CD1c-positive myeloid dendritic cell (primary cell): Measurements from ENCODE around the gene PTPRM.

ENCODE experiments used
- DNase-seq: peaks from one replicate; pipeline ENCODE4 v3.0.0-alpha.2; 2016; ENCODE audit errors: extremely low spot score

The PTPRM gene

GRCh38 chr18:8107426-8107825 is 540.3 kb downstream of the PTPRM start:
- no peak for DNase-seq

DNA sequence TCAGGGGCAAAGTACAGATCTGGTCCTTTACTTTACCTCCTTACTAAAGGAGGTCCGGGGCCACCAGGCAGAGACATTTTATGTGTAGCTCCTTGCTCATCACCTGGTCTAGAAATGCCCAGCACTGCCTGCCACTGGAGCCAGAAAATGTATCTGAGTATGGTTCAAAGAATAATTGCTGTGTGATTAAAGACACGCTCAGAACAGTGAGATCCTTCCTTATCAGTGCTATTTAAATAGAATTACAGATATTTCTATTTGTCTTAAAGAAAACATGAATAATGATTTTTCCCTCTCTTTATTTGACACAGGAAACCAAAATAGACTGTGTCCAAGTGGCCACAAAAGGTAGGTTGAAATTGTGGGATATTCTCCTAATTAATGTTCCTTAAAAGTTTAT is 547.4 kb downstream of the PTPRM start:
- no peak for DNase-seq

GRCh38 chr18:8116341-8117005 is 549.4 kb downstream of the PTPRM start:
- DNase-seq, result no peak

DNA sequence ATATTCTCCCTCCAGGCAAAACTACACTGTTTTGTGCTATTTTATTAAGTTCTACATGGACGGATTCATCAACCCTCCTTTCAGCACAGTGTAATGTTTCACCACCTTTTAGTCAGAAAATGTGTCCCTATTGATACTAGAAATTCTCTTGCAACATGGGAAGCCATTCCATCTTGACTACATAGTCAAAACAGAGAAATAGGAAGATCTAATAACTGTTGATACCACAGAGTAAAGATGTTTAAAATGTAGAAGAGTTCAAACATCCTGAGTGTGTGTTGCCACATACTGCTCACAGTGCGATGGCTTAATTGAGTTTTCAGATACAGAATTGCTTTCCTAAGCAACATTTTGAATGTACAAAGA is 549.9 kb downstream of the PTPRM start:
- DNase-seq, result no peak

DNA sequence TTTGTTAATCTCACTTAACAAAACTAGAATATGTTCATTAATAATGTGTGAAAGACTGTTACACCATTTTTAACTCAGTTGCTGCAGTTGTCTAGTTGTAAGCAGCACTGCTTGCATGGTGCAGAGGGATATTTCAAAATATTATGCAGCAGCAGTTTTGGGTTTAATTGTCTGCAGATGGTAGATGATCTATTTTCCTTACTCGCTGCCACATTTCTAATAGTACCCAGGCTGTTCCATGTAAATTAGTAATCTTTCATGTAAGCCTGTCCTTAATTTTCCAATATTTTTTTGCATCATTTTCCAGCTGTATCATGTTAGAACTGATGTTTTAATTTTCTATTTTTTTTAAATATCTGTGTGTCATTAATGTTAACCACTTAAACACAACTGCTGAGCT is 554.0 kb downstream of the PTPRM start:
- no peak for DNase-seq

- no peak for DNase-seq
These were observed 554.9 kb downstream of the PTPRM start for GRCh38 chr18:8121942-8122480.

GRCh38 chr18:8124232-8125146 is 557.4 kb downstream of the PTPRM start:
- no peak for DNase-seq

- DNase-seq, result no peak
These were observed 563.0 kb downstream of the PTPRM start for GRCh38 chr18:8130096-8130495.

GRCh38 chr18:8133032-8133431 is 565.9 kb downstream of the PTPRM start:
- no peak for DNase-seq

GRCh38 chr18:8133888-8134287 is 566.8 kb downstream of the PTPRM start:
- no peak for DNase-seq

DNA sequence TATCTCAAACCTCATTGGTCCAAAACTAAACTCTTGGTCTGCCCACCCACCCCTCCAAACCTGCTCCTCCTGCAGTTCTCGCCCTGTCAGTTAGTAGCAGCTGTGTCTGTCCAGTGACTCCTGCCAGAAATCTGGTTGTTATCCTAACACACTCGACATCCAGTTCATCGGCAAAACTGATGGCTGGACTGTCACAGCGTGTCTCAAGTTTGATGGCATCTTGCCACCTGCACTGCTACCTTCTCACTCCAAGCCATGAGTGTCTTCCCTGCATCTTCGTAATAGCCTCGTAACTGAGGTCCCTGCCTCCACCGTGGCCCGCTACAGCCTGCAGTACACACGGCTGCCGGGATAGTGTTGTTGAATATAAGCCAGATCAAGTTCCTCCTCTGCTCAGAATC is 572.0 kb downstream of the PTPRM start:
- no peak for DNase-seq

DNA sequence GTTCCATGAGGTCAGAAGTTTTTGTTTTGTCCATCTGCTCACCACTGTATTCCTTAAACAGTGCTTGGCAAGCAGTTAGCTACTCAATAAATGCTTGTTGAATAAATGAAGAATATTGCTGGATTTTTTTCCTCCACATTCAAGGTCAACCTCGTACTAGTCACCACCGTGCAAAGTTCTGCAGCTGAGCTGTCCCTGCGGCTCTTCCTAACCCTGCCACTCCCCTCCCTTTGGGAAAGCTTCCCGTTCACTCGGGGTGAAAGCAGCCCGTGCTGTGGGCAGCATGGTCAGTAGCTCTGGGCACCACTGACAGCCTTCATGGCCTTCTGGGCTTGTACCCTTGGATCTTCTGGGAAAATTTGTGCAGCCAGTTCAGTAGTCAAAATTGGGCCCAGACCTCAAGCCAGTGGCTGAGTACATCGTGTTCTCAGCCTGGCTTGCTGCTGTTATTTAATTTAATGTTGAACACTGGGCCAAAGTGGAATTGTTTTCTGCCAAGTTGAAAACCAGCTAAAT is 572.8 kb downstream of the PTPRM start:
- DNase-seq, result no peak

GRCh38 chr18:8140841-8141501 is 573.9 kb downstream of the PTPRM start:
- DNase-seq, result no peak

DNA sequence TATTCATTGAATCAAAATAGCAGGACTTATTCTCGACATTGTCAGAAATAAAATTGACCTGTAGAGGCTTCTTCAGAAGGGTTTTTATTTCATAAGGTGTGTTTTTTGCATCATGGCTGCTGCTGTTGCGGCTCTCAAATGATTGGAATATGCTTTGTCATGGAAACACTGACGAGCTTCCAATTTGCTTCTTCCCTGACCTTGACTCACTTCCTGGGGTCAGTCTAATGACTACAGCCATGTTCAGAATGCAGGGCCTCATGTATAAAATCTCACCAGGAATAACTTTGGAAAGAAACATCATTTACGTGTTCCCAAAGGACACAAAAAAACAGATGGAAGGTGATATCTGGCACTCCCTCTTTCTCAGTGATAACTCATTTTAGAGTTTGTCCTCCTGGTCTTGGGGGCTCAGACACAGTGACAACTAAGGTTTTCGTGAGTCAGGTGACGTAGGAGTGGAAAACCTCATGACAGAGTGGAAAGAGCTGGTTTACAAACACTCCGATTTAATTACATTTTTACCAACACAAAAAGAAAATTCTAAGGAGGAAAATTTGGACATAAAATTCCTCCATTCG is 575.1 kb downstream of the PTPRM start:
- no peak for DNase-seq

DNA sequence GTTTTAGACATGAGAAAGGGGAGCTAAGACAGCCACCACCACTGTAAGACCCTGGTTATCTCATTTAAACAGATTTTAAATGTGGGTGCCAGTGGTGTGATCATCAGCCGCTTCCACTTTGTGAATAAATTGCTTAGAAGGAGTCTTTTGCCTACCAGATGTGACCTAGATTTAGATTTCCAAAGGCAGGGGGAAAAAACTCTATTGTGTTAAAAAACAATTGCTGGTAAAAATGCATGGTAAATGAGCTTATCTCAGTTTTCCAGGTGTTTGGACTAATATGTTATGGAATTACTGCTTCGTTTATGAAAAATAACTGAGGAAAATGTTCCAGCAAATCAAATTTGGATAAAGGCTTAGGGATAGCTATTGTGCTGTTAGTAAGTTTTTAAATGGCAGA is 575.8 kb downstream of the PTPRM start:
- no peak for DNase-seq

DNA sequence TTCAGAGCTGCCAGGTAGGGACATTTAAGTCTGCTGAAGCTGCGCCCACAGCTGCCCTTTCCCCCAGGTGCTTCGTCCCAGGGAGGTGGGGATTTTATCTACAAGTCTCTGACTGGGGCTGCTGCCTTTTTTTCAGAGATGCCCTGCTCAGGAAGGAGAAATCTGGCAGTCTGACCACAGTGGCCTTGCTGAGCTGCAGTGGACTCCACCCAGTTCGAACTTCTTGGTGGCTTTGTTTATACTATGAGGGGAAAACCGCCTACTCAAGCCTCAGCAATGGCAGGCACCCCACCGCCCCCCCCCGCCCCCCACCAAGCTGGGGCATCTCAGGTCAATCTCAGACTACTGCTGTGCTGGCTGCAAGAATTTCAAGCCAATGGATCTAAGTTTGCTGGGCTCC is 584.1 kb downstream of the PTPRM start:
- no peak for DNase-seq

- DNase-seq, result no peak
These were observed 586.9 kb downstream of the PTPRM start for GRCh38 chr18:8153887-8154583.

- no peak for DNase-seq
These were observed 595.7 kb downstream of the PTPRM start for GRCh38 chr18:8162802-8163201.

GRCh38 chr18:8163286-8163959 is 596.3 kb downstream of the PTPRM start:
- DNase-seq, result no peak

GRCh38 chr18:8165095-8165494 is 598.0 kb downstream of the PTPRM start:
- no peak for DNase-seq

DNA sequence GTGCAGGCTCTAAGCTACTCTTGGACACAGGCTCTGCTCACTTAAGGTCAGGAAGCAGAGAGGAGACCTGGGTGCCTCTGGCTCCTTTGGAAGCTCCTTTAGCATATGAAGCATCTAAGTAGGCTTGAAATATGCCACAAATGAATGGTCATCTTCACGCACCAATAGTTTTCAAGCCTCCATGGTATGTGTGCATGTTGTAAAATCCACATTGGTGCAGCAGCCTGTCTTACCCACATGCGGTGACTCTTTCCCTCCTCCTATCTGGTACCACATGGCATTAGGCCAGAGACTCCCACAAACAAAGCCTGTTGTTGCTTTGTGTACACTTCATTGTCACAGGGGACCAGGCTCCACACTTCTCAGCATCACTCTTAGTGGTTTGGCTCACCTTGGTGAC is 599.9 kb downstream of the PTPRM start:
- no peak for DNase-seq
